SU-DHL-6 (cell line): ENCODE measurements around the gene KRT38.

Source experiments
- EZH2phosphoT487 ChIP-seq: fragments of 200-600 bp; sonication (generic), shearing (Covaris generic); conservative IDR thresholded peaks from 2 replicates; pipeline ENCODE4 v1.6.1; 2018; ENCODE audit warnings: mild to moderate bottlenecking, antibody characterized with exemption, low read length, moderate library complexity, mixed read lengths
- TF ChIP-seq, protein P1 (sequence below): fragments of 200-600 bp; sonication (generic); IDR thresholded peaks from one replicate; pipeline ENCODE4 v1.5.1; 2017; ENCODE audit warnings: antibody characterized with exemption, mild to moderate bottlenecking, low read length, moderate library complexity; ENCODE audit not compliant: insufficient read depth, poor library complexity, severe bottlenecking

DNA sequence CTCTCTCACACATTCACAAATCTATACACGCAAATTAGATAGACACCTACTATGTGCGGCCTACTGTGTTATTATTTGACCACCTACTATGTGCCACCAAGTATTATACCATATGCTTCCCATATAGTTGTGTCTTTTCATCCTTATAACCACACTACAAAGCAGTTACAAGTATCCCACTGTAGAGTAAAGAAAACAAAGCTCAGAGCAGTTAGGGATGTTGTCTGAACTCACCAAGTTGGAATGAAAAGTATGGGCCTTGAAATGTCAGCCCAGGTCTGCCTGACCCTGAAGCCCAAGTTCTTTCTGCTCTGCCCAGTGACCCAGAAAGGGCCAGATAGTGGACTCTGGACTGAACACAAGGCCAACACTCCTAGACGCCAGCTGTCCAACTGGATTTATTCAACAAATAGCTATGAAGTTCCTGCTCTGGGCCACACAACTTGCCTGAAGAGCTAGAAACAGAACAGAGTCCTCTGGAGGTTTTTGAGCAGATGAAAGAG, 24.9 kb downstream of the KRT38 start:
- TF ChIP-seq, protein P1, sequence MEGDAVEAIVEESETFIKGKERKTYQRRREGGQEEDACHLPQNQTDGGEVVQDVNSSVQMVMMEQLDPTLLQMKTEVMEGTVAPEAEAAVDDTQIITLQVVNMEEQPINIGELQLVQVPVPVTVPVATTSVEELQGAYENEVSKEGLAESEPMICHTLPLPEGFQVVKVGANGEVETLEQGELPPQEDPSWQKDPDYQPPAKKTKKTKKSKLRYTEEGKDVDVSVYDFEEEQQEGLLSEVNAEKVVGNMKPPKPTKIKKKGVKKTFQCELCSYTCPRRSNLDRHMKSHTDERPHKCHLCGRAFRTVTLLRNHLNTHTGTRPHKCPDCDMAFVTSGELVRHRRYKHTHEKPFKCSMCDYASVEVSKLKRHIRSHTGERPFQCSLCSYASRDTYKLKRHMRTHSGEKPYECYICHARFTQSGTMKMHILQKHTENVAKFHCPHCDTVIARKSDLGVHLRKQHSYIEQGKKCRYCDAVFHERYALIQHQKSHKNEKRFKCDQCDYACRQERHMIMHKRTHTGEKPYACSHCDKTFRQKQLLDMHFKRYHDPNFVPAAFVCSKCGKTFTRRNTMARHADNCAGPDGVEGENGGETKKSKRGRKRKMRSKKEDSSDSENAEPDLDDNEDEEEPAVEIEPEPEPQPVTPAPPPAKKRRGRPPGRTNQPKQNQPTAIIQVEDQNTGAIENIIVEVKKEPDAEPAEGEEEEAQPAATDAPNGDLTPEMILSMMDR, result no peak
- no peak for TF ChIP-seq EZH2phosphoT487
